Measurements from ENCODE around the gene METTL9.
"Not testable (repeated sequence)": the region's sequence is repeated elsewhere in the genome, so short reads cannot be mapped to it uniquely, and the experiment has no call there.

The METTL9 gene

GRCh38 chr16:21683184-21683583, 83.8 kb downstream of the METTL9 start:
- DNase-seq (ENCODE audit: extremely low read depth, insufficient read length): no peak

GRCh38 chr16:21684199-21684598, 84.8 kb downstream of the METTL9 start:
- no peak overlapping the region for H3K4me3 ChIP-seq (replicated peaks; ENCODE audit: low read depth, low read length)
- no peaks in the 10 kb centered on the region; the same call in 1 of the 2 replicates for H3K27me3 ChIP-seq (replicated peaks; ENCODE audit: control insufficient read depth, insufficient read depth, low read length)
- no peaks in the 10 kb centered on the region for H3K36me3 ChIP-seq (ENCODE audit: control insufficient read depth, insufficient read depth, low read length)
- no peak for DNase-seq (ENCODE audit: extremely low read depth, insufficient read length)
- TF ChIP-seq, protein P1, sequence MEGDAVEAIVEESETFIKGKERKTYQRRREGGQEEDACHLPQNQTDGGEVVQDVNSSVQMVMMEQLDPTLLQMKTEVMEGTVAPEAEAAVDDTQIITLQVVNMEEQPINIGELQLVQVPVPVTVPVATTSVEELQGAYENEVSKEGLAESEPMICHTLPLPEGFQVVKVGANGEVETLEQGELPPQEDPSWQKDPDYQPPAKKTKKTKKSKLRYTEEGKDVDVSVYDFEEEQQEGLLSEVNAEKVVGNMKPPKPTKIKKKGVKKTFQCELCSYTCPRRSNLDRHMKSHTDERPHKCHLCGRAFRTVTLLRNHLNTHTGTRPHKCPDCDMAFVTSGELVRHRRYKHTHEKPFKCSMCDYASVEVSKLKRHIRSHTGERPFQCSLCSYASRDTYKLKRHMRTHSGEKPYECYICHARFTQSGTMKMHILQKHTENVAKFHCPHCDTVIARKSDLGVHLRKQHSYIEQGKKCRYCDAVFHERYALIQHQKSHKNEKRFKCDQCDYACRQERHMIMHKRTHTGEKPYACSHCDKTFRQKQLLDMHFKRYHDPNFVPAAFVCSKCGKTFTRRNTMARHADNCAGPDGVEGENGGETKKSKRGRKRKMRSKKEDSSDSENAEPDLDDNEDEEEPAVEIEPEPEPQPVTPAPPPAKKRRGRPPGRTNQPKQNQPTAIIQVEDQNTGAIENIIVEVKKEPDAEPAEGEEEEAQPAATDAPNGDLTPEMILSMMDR (IDR thresholded peaks at IDR 0.05; ENCODE audit: insufficient read depth, low read length, poor library complexity, severe bottlenecking): peak; percentile 69

More at GRCh38 chr16:21683184-21683583, 83.8 kb downstream of the METTL9 start:
- no peak overlapping the region for H3K4me3 ChIP-seq (replicated peaks; ENCODE audit: low read depth, low read length)
- TF ChIP-seq, protein P1 (IDR thresholded peaks at IDR 0.05; ENCODE audit: insufficient read depth, low read length, poor library complexity, severe bottlenecking): no peak
- no peaks in the 10 kb centered on the region for H3K36me3 ChIP-seq (ENCODE audit: control insufficient read depth, insufficient read depth, low read length)
- no peaks in the 10 kb centered on the region; the same call in 1 of the 2 replicates for H3K27me3 ChIP-seq (replicated peaks; ENCODE audit: control insufficient read depth, insufficient read depth, low read length)

DNA sequence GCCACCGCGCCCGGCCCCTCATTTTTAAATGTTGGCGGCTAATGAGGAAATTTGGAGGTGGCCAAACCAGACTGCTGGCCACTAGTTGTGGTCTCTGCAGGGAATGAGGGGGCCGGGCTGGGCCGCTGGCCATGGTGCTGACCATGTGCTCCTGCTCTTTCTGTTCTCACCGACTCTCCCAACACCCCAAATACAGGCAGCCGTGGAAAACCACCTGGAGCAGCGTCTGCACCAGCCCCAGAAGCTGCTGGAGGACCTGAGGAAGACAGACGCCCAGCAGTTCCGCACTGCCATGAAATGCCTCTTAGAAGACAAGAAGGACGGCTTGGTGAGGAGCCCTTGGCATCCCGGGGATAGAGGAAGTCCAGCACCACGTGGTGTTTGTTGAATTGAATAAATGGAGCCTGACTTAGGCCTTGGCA, 85.7 kb downstream of the METTL9 start:
- H3K4me3 ChIP-seq (replicated peaks; ENCODE audit: low read depth, low read length): no peak overlapping the region
- TF ChIP-seq, protein P1 (IDR thresholded peaks at IDR 0.05; ENCODE audit: insufficient read depth, low read length, poor library complexity, severe bottlenecking): no peak
- DNase-seq (ENCODE audit: extremely low read depth, insufficient read length): no peak
- H3K27me3 ChIP-seq (replicated peaks; ENCODE audit: control insufficient read depth, insufficient read depth, low read length): no peaks in the 10 kb centered on the region
- no peaks in the 10 kb centered on the region for H3K36me3 ChIP-seq (ENCODE audit: control insufficient read depth, insufficient read depth, low read length)

- TF ChIP-seq, protein P1 (IDR thresholded peaks at IDR 0.05; ENCODE audit: insufficient read depth, low read length, poor library complexity, severe bottlenecking): no peak
- Histone ChIP-seq H3K27me3 (replicated peaks; ENCODE audit: control insufficient read depth, insufficient read depth, low read length) (no peaks in the 10 kb centered on the region), H3K36me3 (ENCODE audit: control insufficient read depth, insufficient read depth, low read length) (no peaks in the 10 kb centered on the region), H3K4me3 (replicated peaks; ENCODE audit: low read depth, low read length) (no peak overlapping the region)
- no peak for DNase-seq (ENCODE audit: extremely low read depth, insufficient read length)
These were observed 89.7 kb downstream of the METTL9 start for GRCh38 chr16:21689107-21689506.

GRCh38 chr16:21690967-21691366, 91.6 kb downstream of the METTL9 start:
- not testable (repeated sequence) for H3K4me3 ChIP-seq (replicated peaks; ENCODE audit: low read depth, low read length); H3K36me3 ChIP-seq (ENCODE audit: control insufficient read depth, insufficient read depth, low read length); DNase-seq (ENCODE audit: extremely low read depth, insufficient read length); H3K27me3 ChIP-seq (replicated peaks; ENCODE audit: control insufficient read depth, insufficient read depth, low read length)

GRCh38 chr16:21694609-21695008, 95.2 kb downstream of the METTL9 start:
- Histone ChIP-seq H3K27me3 (replicated peaks; ENCODE audit: control insufficient read depth, insufficient read depth, low read length) (no peaks in the 10 kb centered on the region), H3K36me3 (ENCODE audit: control insufficient read depth, insufficient read depth, low read length) (no peaks in the 10 kb centered on the region), H3K4me3 (replicated peaks; ENCODE audit: low read depth, low read length) (no peak overlapping the region)
- TF ChIP-seq, protein P1 (IDR thresholded peaks at IDR 0.05; ENCODE audit: insufficient read depth, low read length, poor library complexity, severe bottlenecking): no peak
- DNase-seq (ENCODE audit: extremely low read depth, insufficient read length): no peak

All from GM06990 (cell line).